Cardiac fibroblast (primary cell): ENCODE measurements around the gene AK3.

ENCODE experiments used
- DNase-seq, 2 donors: peaks; one replicate each; pipeline versions ENCODE4 v3.0.0 to v3.0.0-alpha.2; 2010; ENCODE audit warnings: low read depth in 2 of 2
- H3K4me3 ChIP-seq, 2 donors: replicated peaks in 1 of 2; 1 replicate in 1 of 2; 2 replicates in 1 of 2; pipeline ENCODE4 v1.5.1; 2011; ENCODE audit warnings: low read depth in 2 of 2, low read length in 2 of 2, mild to moderate bottlenecking in 2 of 2, moderate library complexity in 1 of 2
- TF ChIP-seq, protein P1 (sequence below): IDR thresholded peaks from one replicate; pipeline ENCODE4 v1.5.1; 2011; ENCODE audit warnings: low read depth, mild to moderate bottlenecking, low read length, inconsistent platforms

Gene AK3

DNA sequence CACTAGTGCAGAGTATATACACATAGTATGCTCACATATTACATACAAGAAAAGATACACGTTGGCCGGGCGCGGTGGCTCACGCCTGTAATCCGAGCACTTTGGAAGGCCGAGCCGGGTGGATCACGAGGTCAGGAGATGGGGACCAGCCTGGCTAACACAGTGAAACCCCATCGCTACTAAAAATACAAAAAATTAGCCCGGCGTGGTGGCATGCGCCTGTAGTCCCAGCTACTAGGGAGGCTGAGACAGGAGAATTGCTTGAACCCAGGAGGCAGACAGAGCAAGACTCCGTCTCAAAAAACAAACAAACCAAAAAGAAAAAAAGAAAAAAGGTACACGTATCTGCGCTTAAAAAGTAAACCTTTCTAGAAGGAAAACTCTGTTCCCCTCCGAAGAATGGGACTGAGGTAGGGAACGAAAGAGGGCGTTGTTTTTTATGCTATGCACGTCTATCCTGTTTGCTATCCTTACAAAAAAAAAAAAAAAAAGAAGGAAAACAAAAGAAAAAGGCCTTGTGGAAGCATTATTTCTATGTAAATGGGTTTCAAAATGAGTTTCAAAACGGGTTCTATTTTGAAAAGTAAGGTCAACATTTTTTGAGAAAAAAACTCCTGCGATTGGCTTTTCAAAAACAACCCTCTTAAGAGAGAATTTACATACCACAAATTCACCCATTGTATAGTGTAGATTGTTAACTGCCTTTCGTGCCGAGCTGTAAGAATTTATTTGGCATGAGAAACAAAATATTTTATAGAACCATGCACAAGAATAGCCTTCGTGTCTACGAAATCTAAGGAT is 1.2 kb downstream of the AK3 start:
- TF ChIP-seq, protein P1, sequence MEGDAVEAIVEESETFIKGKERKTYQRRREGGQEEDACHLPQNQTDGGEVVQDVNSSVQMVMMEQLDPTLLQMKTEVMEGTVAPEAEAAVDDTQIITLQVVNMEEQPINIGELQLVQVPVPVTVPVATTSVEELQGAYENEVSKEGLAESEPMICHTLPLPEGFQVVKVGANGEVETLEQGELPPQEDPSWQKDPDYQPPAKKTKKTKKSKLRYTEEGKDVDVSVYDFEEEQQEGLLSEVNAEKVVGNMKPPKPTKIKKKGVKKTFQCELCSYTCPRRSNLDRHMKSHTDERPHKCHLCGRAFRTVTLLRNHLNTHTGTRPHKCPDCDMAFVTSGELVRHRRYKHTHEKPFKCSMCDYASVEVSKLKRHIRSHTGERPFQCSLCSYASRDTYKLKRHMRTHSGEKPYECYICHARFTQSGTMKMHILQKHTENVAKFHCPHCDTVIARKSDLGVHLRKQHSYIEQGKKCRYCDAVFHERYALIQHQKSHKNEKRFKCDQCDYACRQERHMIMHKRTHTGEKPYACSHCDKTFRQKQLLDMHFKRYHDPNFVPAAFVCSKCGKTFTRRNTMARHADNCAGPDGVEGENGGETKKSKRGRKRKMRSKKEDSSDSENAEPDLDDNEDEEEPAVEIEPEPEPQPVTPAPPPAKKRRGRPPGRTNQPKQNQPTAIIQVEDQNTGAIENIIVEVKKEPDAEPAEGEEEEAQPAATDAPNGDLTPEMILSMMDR, result no peak
- DNase-seq, result peak; percentile 23 to 29

DNA sequence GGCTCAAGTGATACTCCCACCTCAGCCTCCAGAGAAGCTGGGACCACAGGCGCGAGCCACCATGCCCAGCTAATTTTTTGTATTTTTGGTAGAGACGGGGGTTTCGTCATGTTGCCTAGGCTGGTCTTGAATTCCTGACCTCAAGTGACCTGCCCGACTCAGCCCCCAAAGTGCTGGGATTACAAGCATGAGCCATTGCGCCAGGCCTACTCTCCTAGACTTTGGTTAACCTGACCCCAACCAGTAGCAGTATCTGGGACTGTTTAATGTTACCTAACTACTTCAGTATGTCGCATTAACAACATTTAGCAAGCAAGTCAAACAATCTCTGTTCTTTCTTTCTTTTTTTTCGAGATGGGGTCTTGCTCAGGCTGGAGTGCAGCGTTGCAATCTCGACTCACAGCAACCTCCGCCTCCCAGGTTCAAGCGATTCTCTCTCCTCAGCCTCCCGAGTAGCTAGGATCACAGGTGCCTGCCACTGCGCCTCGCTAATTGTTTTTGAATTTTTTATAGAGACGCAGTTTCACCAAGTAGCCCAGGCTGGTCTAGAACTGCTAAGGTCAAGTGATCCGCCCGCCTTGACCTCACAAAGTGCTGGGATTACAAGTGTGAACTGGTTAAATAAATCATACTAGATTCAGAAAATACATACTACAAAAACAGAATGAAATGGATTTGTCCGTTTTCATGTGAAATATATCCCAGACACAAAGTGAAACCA is 2.0 kb downstream of the AK3 start:
- TF ChIP-seq, protein P1, result no peak
- no peak for DNase-seq
- peak overlapping the region in 1 of 2 donors; percentile 80 for H3K4me3 ChIP-seq

More for the DNA sequence above, 1.2 kb downstream of the AK3 start:
- peak overlapping the region; percentile 80 to 84 for H3K4me3 ChIP-seq

DNA sequence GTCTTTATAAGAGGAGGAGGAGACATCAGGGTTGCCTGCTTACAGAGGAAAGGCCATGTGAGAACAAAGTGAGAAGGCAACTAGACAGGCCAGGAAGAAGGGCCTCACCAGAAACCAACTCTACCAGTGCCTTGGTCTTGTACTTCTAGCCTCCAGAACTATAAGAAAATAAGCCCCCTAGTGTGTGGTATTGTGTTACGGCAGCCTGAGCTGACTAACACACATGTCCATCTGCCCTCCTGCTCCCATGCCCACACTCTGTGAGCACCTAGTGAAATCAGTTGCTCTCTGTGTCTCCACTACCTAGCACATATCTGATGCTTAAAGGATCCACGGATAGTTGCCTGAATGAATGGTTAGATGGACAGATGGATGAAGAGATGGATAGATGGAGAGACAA is 6.9 kb downstream of the AK3 start:
- DNase-seq, result no peak
- no peak overlapping the region for H3K4me3 ChIP-seq
- TF ChIP-seq, protein P1, result no peak

DNA sequence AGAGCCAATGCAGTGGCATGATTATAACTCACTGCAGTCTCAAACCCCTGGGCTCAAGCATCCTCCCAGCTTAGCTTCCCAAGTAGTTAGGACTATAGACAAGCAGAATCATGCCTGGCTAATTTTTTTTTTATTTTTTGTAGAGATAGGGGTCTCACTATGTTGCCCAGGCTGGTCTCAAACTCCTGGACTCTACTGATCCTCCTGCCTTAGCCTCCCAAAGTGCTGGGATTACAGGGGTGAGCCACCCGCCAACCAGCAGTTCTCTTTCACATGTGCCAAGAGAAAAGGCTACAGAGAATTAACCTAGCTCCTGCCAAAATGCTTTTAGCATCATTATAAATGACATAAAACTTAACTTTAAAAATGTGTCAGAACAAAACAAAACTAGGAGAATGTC is 8.1 kb downstream of the AK3 start:
- no peak for DNase-seq
- H3K4me3 ChIP-seq, result no peak overlapping the region
- TF ChIP-seq, protein P1, result no peak

DNA sequence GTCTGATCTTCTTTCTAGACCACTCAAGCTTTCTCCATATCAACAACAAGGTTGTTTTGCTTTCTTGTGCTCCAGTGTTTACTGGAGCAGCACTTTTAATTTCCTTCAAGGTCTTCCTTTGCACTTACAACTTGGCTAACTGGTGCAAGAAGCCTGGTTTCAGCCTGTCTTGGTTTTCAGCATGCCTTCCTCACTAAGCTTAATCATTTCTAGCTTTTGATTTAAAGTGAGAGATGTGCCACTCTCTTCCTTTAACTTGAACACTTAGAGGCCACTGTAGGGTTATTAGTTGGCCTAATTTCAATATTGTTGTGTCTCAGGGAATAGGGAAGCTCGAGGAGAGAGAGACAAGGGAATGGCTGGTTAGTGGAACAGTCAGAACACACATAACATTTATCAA is 13.4 kb downstream of the AK3 start:
- DNase-seq, result no peak
- TF ChIP-seq, protein P1, result no peak
- H3K4me3 ChIP-seq, result no peak overlapping the region

DNA sequence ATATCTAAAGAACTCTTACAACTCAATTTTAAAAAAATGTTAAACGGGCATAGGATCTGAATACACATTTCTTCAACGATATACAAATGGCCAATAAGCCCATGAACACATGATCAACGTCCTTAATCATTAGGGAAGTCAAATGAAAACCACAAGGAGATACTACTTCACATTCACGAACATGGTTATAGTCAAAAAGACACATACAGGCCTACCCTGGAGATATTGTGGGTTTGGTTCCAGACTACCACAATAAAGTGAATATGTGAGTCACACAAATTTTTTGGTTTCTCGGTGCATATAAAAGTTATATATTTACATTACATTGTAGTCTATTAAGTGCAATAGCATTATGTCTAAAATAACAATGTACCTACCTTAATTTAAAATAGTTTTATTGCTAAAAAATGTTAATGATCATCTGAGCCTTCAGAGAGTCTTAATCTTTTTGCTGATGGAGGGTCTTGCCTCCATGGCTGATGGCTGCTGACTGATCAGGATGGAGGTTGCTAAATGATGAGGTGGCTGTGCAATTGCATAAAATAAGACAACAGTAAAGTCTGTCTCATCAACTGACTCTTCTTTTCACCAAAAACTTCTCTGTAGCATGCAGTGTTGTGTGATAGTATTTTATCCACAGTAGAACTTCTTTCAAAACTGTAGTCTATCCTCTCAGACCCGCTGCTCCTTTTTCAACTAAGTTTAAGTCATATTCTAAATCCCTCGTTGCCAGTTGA is 15.1 kb downstream of the AK3 start:
- no peak overlapping the region for H3K4me3 ChIP-seq
- no peak for DNase-seq
- TF ChIP-seq, protein P1, result no peak
